ENCODE data around the gene LCN6.

- no peak for TF ChIP-seq SP1 (IDR thresholded peaks at IDR 0.05)
- no peak for TF ChIP-seq FOXM1 (IDR thresholded peaks at IDR 0.05; ENCODE audit: borderline replicate concordance)
- TF ChIP-seq ELF4 (IDR thresholded peaks at IDR 0.05): no peak
- TF ChIP-seq HDGF (IDR thresholded peaks at IDR 0.05; ENCODE audit: borderline replicate concordance): no peak
- TF ChIP-seq SUZ12 (IDR thresholded peaks at IDR 0.05): no peak
- no peak for TF ChIP-seq FOXK2 (IDR thresholded peaks at IDR 0.05)
- no peak for TF ChIP-seq NFRKB (IDR thresholded peaks at IDR 0.05)
- no peak for TF ChIP-seq ARNT (IDR thresholded peaks at IDR 0.05)
- TF ChIP-seq TARDBP (IDR thresholded peaks at IDR 0.05): no peak
Observed at GRCh38 chr9:136701668-136702053, 46.7 kb downstream of the LCN6 start.
